Right kidney (tissue), 1 donor: ENCODE results near the gene CYP8B1.

Source experiments
- DNase-seq: peaks from one replicate; pipeline ENCODE4 v3.0.0-alpha.2; 2016

CYP8B1 gene

GRCh38 chr3:42826141-42826540, 49.5 kb downstream of the CYP8B1 start:
- no peak for DNase-seq

- DNase-seq = no peak
Observed at GRCh38 chr3:42823351-42823750, 52.3 kb downstream of the CYP8B1 start.

GRCh38 chr3:42822828-42823227, 52.9 kb downstream of the CYP8B1 start:
- no peak for DNase-seq
